ENCODE data around the gene ZNF428.

DNA sequence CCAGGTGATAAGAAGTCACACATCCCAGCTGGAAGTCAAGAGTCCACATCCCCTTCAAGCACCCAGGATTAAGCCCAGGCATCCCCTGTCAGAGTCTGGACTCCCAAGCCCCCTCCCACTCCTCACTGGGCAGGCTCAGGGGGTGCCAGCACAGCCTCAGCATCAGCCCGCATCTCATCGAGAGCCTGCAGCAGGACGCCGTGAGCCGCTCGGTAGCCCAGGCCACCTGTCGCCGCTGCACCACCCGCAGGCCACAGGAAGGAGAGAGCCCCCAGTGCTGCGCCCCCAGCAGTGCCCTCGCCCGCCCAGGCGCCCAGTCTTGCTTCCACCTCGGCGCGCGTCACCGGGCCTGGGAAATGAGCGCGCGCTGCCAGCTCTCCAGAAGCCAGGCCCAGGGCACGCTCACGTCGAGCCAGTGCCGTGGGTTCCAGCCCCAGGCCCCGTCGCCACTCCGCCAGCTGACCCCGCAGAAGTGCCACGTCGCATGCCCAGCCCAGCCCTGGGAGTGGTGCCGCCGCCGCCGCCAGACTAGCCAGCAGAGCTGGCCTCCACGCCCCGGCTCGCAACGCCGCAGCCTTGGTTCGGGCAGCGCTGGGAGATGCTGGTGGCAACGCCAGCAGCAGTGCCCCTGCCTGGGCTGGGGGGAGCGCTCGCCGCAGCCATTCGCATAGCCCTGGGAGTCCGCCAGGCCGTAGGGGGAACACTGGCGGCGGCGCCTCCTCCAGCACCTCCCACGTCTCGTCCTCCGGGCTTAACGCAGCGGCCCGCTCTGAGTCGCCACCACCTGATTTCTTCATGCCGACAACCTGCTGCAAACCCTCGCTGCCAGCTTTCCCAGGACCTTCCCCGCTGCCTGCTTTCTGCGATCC lies 27.3 kb downstream of the ZNF428 start:
- TF ChIP-seq CTCF (IDR thresholded peaks at IDR 0.05; ENCODE audit: poor library complexity) (no peak), EZH2phosphoT487 (IDR thresholded peaks at IDR 0.05; ENCODE audit: low read depth, severe bottlenecking, unreplicated experiment) (no peak)
